ENCODE data around the gene BAIAP2L2.
A peak's percentile ranks its signal among the peaks of the same experiment; 100 is the strongest.

BAIAP2L2 gene

DNA sequence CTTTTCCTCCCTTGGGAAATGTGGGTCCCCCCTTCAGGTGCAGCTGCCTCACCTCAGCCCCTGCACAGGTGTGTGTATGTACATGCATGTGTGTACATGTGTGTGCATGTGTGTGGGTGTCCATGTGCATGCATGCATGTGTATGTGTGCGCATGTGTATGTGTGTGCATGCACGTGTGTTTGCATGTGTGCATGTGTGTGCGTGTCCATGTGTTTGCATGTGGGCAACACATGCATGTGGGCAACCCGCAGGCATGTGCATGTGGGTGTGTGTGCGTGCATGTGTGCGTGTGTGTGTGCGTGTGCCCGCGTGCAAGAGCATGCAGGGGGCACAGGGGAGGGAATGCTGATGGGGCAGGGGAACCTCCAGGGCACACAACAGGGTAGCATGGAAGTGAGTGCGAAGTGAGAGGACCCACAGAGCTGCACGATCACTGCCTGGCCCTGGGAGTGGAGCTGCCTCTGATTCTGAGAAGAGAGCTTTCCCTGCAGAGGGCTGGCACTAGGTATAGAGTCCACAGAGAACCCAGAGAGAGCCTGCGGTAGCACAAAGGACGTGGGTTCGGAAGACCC is 14.6 kb upstream of the BAIAP2L2 start:
- Histone ChIP-seq H3K4me2 (ENCODE audit: insufficient read depth, low read length, poor library complexity, severe bottlenecking) (no peak overlapping the region), H2BK15ac (ENCODE audit: low read length) (no peak overlapping the region), H3K36me3 (replicated peaks in 1 of 2; ENCODE audit: control insufficient read depth in 2 of 2, insufficient read depth in 2 of 2, low read length in 2 of 2) (peaks cover 0 to 3% of the 10 kb centered on the region in 2 donors), H4K8ac (ENCODE audit: low read depth, low read length) (no peak overlapping the region), H3K4me3 (ENCODE audit: low read length in 2 of 2) (peak overlapping the region in 1 of 2 donors; percentile 68), H2BK12ac (ENCODE audit: low read length) (no peak overlapping the region), H3K4me1 (ENCODE audit: control insufficient read depth in 2 of 2, insufficient read depth in 1 of 2, low read depth in 1 of 2, low read length in 2 of 2) (peaks cover 0 to 10% of the 10 kb centered on the region in 2 donors), H3K9ac (ENCODE audit: low read depth, low read length, poor library complexity) (peak overlapping the region; percentile 46), H2AK5ac (ENCODE audit: low read depth, low read length) (no peak overlapping the region), H3K9me3 (replicated peaks in 1 of 2; ENCODE audit: control insufficient read depth in 2 of 2, insufficient read depth in 1 of 2, low read depth in 1 of 2, low read length in 2 of 2) (peaks cover 0 to 3% of the 10 kb centered on the region in 2 donors), H3K79me1 (ENCODE audit: low read depth, low read length) (peaks cover 2% of the 10 kb centered on the region), H3K23ac (ENCODE audit: low read depth, low read length, poor library complexity) (peak overlapping the region; percentile 35), H3K18ac (ENCODE audit: low read length) (peak overlapping the region; percentile 5), H4K91ac (ENCODE audit: low read depth, low read length, poor library complexity) (no peak overlapping the region), H2BK120ac (ENCODE audit: low read depth, low read length) (no peak overlapping the region), H3K14ac (ENCODE audit: low read length) (no peak overlapping the region), H3K27ac (replicated peaks; ENCODE audit: low read length) (no peak overlapping the region), H3K27me3 (ENCODE audit: control insufficient read depth in 3 of 3, insufficient read depth in 3 of 3, low read depth in 1 of 3, low read length in 3 of 3) (no peaks in the 10 kb centered on the region), H2AFZ (ENCODE audit: low read length) (no peak overlapping the region), H2BK5ac (ENCODE audit: low read length) (no peak overlapping the region), H3K4ac (ENCODE audit: low read length) (no peak overlapping the region)
- no peak for DNase-seq (ENCODE audit: low spot score)
- no CpG with 5 or more reads among the region's 14 CpGs for WGBS, 2 donors (ENCODE audit: extremely low coverage in 2 of 2, insufficient read length in 2 of 2, insufficient replicate concordance in 1 of 2)

DNA sequence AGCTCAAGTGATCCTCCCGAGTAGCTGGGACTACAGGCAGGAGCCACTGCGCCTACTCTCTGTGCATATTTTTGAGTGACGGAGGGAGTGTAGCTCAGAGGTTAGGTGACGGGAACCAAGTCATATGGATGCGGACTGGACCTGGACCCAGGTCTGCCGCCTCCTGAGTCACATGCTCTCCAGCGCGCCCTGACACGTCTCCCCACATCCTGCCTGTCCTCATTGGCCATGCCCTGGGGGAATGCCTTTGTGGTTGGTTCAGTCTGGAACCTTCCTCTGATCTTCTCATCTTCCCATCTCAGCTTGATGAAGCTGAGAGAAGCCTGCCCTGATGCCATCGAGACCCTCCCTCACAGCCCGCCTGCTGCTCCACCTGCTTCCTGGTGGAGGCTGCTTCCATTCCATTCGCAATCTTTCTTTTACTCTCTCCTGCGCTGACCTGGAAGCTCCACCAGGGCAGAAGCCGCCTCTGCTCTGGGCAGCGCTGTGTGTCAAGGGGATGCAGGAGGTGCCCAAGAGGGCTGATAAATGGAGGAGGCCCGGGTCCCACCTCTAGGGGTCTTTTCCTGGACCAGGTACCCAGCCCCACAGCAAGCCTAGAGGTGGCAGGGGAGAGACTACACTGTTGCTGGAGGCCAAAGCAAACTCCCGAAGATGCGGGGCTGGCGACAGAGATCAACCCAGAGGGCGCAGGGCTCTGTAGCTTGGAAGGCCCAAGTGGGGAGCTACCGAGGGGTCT is 13.9 kb upstream of the BAIAP2L2 start:
- Histone ChIP-seq H2AK5ac (ENCODE audit: low read depth, low read length) (no peak overlapping the region), H2BK120ac (ENCODE audit: low read depth, low read length) (no peak overlapping the region), H3K9me3 (replicated peaks in 1 of 2; ENCODE audit: control insufficient read depth in 2 of 2, insufficient read depth in 1 of 2, low read depth in 1 of 2, low read length in 2 of 2) (peaks cover 0 to 3% of the 10 kb centered on the region in 2 donors), H3K4ac (ENCODE audit: low read length) (no peak overlapping the region), H4K91ac (ENCODE audit: low read depth, low read length, poor library complexity) (no peak overlapping the region), H3K79me1 (ENCODE audit: low read depth, low read length) (peaks cover 2% of the 10 kb centered on the region), H2BK15ac (ENCODE audit: low read length) (no peak overlapping the region), H3K14ac (ENCODE audit: low read length) (no peak overlapping the region), H2BK12ac (ENCODE audit: low read length) (no peak overlapping the region), H3K23ac (ENCODE audit: low read depth, low read length, poor library complexity) (peak overlapping the region; percentile 61), H3K4me3 (ENCODE audit: low read length in 2 of 2) (no peak overlapping the region), H4K8ac (ENCODE audit: low read depth, low read length) (no peak overlapping the region), H3K4me1 (ENCODE audit: control insufficient read depth in 2 of 2, insufficient read depth in 1 of 2, low read depth in 1 of 2, low read length in 2 of 2) (peaks cover 0 to 10% of the 10 kb centered on the region in 2 donors), H2AFZ (ENCODE audit: low read length) (no peak overlapping the region), H3K27ac (replicated peaks; ENCODE audit: low read length) (no peak overlapping the region), H3K18ac (ENCODE audit: low read length) (peak overlapping the region; percentile 61), H2BK5ac (ENCODE audit: low read length) (peak overlapping the region; percentile 68), H3K36me3 (replicated peaks in 1 of 2; ENCODE audit: control insufficient read depth in 2 of 2, insufficient read depth in 2 of 2, low read length in 2 of 2) (peaks cover 0 to 3% of the 10 kb centered on the region in 2 donors), H3K9ac (ENCODE audit: low read depth, low read length, poor library complexity) (no peak overlapping the region), H3K27me3 (ENCODE audit: control insufficient read depth in 3 of 3, insufficient read depth in 3 of 3, low read depth in 1 of 3, low read length in 3 of 3) (no peaks in the 10 kb centered on the region), H3K4me2 (ENCODE audit: insufficient read depth, low read length, poor library complexity, severe bottlenecking) (no peak overlapping the region)
- no peak for DNase-seq (ENCODE audit: low spot score)
- no CpG with 5 or more reads among the region's 21 CpGs for WGBS, 2 donors (ENCODE audit: extremely low coverage in 2 of 2, insufficient read length in 2 of 2, insufficient replicate concordance in 1 of 2)

DNA sequence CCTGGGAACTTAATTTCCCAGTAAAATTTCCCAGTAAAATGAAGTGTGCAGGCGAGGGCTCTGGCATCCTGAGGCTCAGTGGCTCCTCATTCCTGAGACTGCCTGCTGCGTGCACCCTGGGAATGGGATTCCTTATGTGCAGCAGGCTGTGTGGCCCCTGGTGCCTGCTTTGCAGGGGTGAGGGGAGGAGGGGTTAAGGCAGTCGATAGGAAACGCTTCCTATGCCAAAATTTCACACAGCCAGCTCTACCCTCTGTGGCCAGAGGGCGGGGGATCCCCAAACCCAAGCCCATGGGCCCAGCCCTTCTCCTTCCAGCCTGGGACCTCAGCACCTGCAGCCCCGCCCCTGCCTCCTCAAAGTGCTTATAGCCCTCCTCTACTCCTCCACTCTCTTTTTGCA is 12.1 kb upstream of the BAIAP2L2 start:
- H3K27me3 ChIP-seq (ENCODE audit: control insufficient read depth in 3 of 3, insufficient read depth in 3 of 3, low read depth in 1 of 3, low read length in 3 of 3) = no peaks in the 10 kb centered on the region
- peaks cover 0 to 10% of the 10 kb centered on the region in 2 donors for H3K4me1 ChIP-seq (ENCODE audit: control insufficient read depth in 2 of 2, insufficient read depth in 1 of 2, low read depth in 1 of 2, low read length in 2 of 2)
- H3K4ac ChIP-seq (ENCODE audit: low read length) = no peak overlapping the region
- H2BK12ac ChIP-seq (ENCODE audit: low read length) = no peak overlapping the region
- H4K8ac ChIP-seq (ENCODE audit: low read depth, low read length) = no peak overlapping the region
- H3K9me3 ChIP-seq (replicated peaks in 1 of 2; ENCODE audit: control insufficient read depth in 2 of 2, insufficient read depth in 1 of 2, low read depth in 1 of 2, low read length in 2 of 2) = peaks cover 0 to 3% of the 10 kb centered on the region in 2 donors
- peaks cover 2% of the 10 kb centered on the region for H3K79me1 ChIP-seq (ENCODE audit: low read depth, low read length)
- H3K9ac ChIP-seq (ENCODE audit: low read depth, low read length, poor library complexity) = no peak overlapping the region
- H4K91ac ChIP-seq (ENCODE audit: low read depth, low read length, poor library complexity) = no peak overlapping the region
- peak overlapping the region; percentile 27 for H3K18ac ChIP-seq (ENCODE audit: low read length)
- DNase-seq (ENCODE audit: low spot score) = no peak
- H2AK5ac ChIP-seq (ENCODE audit: low read depth, low read length) = no peak overlapping the region
- no peak overlapping the region for H3K4me2 ChIP-seq (ENCODE audit: insufficient read depth, low read length, poor library complexity, severe bottlenecking)
- H2AFZ ChIP-seq (ENCODE audit: low read length) = no peak overlapping the region
- no CpG with 5 or more reads among the region's 6 CpGs for WGBS, 2 donors (ENCODE audit: extremely low coverage in 2 of 2, insufficient read length in 2 of 2, insufficient replicate concordance in 1 of 2)
- H3K23ac ChIP-seq (ENCODE audit: low read depth, low read length, poor library complexity) = no peak overlapping the region
- H3K36me3 ChIP-seq (replicated peaks in 1 of 2; ENCODE audit: control insufficient read depth in 2 of 2, insufficient read depth in 2 of 2, low read length in 2 of 2) = peaks cover 0 to 3% of the 10 kb centered on the region in 2 donors
- no peak overlapping the region for H2BK5ac ChIP-seq (ENCODE audit: low read length)
- H3K14ac ChIP-seq (ENCODE audit: low read length) = no peak overlapping the region
- no peak overlapping the region for H2BK120ac ChIP-seq (ENCODE audit: low read depth, low read length)
- H3K4me3 ChIP-seq (ENCODE audit: low read length in 2 of 2) = no peak overlapping the region
- no peak overlapping the region for H2BK15ac ChIP-seq (ENCODE audit: low read length)
- no peak overlapping the region for H3K27ac ChIP-seq (replicated peaks; ENCODE audit: low read length)

DNA sequence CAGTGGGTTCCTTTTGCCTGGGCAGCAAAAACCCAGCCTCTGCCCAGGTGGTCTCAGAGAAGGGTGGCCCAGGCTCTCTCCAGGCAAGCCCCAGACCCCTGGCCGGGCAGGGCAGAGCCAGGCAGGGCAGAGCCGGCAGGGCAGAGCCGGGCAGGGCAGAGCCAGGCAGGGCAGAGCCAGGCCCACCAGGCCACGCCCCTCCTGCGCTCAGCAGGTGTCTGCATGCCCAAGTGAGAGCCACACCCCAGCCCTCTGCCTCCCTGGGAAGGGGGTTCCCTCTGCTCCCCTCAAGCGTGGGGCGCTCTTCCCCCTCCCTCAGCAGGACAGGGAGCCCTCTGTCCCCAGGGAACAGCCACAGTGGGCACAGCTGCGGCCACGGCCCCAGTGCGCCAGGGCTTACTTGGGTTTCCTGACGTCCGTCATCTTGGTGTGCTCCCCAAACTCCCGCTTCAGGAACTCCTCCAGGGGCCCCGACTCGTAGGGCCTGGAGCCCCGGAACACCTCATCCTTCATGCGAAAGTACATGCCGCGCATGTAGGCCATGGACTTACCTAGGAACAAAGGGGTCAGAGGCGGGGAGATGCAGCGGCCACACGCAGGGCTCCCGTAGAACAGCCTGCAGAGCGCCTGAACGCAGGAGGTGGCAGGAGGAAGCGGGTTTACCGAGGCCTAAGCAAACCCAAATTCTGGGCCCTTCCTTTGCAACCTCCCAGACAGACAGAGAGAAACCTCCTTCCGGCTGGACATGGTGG is 10.1 kb upstream of the BAIAP2L2 start:
- peak overlapping the region; percentile 40 for H2BK120ac ChIP-seq (ENCODE audit: low read depth, low read length)
- no peak overlapping the region for H3K4ac ChIP-seq (ENCODE audit: low read length)
- H2AK5ac ChIP-seq (ENCODE audit: low read depth, low read length) = peak overlapping the region; percentile 95
- H3K79me1 ChIP-seq (ENCODE audit: low read depth, low read length) = peaks cover 2% of the 10 kb centered on the region
- H2AFZ ChIP-seq (ENCODE audit: low read length) = no peak overlapping the region
- no peak for DNase-seq (ENCODE audit: low spot score)
- H3K18ac ChIP-seq (ENCODE audit: low read length) = peak overlapping the region; percentile 45
- peaks cover 0 to 3% of the 10 kb centered on the region in 2 donors for H3K9me3 ChIP-seq (replicated peaks in 1 of 2; ENCODE audit: control insufficient read depth in 2 of 2, insufficient read depth in 1 of 2, low read depth in 1 of 2, low read length in 2 of 2)
- no CpG with 5 or more reads among the region's 28 CpGs for WGBS, 2 donors (ENCODE audit: extremely low coverage in 2 of 2, insufficient read length in 2 of 2, insufficient replicate concordance in 1 of 2)
- H3K36me3 ChIP-seq (replicated peaks in 1 of 2; ENCODE audit: control insufficient read depth in 2 of 2, insufficient read depth in 2 of 2, low read length in 2 of 2) = peaks cover 0 to 3% of the 10 kb centered on the region in 2 donors
- H2BK5ac ChIP-seq (ENCODE audit: low read length) = no peak overlapping the region
- no peak overlapping the region for H3K23ac ChIP-seq (ENCODE audit: low read depth, low read length, poor library complexity)
- no peak overlapping the region for H4K8ac ChIP-seq (ENCODE audit: low read depth, low read length)
- H2BK15ac ChIP-seq (ENCODE audit: low read length) = no peak overlapping the region
- no peak overlapping the region for H4K91ac ChIP-seq (ENCODE audit: low read depth, low read length, poor library complexity)
- no peak overlapping the region for H3K9ac ChIP-seq (ENCODE audit: low read depth, low read length, poor library complexity)
- peaks cover 0 to 6% of the 10 kb centered on the region in 2 donors for H3K4me1 ChIP-seq (ENCODE audit: control insufficient read depth in 2 of 2, insufficient read depth in 1 of 2, low read depth in 1 of 2, low read length in 2 of 2)
- no peak overlapping the region for H3K4me2 ChIP-seq (ENCODE audit: insufficient read depth, low read length, poor library complexity, severe bottlenecking)
- no peak overlapping the region for H2BK12ac ChIP-seq (ENCODE audit: low read length)
- peak overlapping the region; percentile 27 for H3K27ac ChIP-seq (replicated peaks; ENCODE audit: low read length)
- peak overlapping the region; percentile 79 for H3K14ac ChIP-seq (ENCODE audit: low read length)
- no peaks in the 10 kb centered on the region for H3K27me3 ChIP-seq (ENCODE audit: control insufficient read depth in 3 of 3, insufficient read depth in 3 of 3, low read depth in 1 of 3, low read length in 3 of 3)
- no peak overlapping the region for H3K4me3 ChIP-seq (ENCODE audit: low read length in 2 of 2)

Measured in neuronal stem cell (in vitro differentiated cells).